ENCODE data around the gene TXNRD2.

TXNRD2 gene

DNA sequence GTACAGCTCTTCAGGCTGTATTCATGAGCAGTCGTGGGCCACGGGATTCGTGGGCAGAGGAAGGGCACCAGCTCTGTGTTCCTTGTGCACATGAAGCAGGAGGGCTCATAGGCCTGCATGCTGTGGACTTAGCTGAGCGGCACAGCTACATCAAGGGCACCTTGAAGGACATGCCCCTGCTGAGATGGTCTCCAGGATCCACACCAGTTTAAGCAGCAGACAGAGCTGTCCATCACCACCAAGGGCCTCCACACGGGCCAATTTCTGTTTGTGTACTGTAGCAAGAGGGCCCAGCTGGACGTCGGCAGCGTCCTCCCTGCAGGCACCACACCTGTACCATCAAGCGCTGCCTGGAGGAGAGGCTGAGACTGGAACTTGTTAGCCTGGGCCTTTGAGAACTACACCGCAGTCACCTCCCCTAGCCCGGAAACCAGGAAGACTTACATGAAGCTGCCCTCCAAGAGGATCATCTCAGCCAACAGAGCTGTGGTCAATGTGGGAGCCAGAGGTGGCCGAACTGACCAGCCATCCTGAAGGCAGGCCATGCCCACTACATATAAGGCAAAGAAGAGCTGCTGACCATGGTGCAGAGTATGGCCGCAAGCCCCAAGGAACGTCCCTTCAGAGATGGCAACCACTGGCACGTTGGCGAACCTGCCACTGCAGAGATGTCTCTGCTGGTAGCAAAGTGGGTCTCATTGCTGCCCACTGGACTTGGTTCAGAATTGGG lies 54.2 kb downstream of the TXNRD2 start:
- TF ChIP-seq CTCF (IDR thresholded peaks at IDR 0.05) = no peak

GRCh38 chr22:19886605-19887255 lies 54.9 kb downstream of the TXNRD2 start:
- no peak for TF ChIP-seq CTCF (IDR thresholded peaks at IDR 0.05)

DNA sequence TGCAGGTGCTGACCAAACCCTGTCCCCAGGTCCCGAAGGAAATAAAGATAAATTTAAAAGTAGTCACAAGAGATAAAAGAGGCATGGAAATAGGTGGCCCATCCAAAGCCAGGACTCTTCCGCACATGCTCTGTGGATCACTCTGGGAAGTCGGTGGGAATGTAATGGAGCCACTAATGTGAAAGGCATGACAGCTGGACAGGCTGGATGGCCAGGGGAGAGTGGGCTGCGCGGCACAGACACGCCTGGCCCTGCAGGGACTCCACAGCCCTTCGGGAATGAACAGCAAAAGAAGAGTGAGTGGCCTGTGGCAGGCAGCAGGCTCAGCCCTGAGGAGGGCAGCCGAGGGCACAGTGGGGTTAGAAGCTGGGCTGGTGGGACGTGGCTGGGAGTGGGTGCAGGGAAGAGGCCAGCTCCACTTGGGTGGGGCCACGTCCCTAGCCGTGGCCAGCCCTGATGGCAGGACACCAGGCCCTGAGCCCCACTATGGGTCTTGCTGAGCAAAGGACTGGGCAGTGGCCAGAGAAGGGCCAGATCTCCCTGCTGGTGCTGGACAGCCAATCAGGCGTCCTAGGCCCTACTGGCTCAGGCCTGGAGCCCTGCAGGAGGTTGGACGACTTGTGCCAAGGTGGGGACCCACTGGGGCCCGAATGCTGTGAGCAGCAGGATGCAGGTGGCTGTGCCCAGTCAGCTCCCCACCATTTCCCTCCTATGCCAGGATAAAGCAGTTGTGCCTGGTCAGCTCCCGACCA lies 55.6 kb downstream of the TXNRD2 start:
- no peak for TF ChIP-seq CTCF (IDR thresholded peaks at IDR 0.05)

- no peak for TF ChIP-seq CTCF (IDR thresholded peaks at IDR 0.05)
Measured at GRCh38 chr22:19884954-19885751, 56.5 kb downstream of the TXNRD2 start.

DNA sequence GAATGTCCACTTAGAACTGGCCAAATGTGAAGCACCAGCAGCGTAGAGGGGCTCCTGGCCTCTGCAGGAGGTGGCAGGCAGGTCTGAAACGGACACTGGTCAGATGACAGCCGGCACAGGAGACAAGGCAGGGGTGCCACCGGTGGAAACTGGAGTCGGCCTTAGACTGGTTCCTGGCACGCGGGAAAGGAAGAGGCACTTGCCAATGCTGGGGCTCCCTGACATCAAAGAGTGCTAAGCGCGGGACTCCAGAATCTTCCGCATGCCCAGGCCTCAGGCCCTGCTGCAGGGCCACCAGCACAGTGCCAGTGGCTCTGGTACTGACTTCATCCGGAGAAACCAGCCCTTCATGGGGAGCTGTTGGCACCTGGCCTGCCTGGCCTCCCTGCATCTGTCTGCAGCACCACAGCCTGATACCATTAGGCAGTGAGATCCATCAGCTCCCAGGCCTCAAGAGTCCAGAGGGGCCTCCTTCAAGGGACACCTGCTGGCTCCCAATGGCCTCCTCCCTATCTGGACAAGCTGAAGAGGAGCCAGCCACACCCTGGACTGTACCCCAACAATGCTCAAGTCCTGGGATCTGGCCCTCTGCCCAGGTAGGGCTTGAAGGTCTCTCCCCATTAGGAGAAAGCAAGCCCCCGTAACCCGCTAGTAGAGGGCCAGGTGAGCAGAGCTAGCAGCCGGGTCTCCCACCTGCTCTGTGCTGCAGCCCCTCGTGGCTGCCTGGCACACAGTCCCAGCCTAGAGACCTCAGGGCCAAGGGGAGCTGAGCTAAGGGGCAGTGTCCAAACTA lies 57.3 kb downstream of the TXNRD2 start:
- no peak for TF ChIP-seq CTCF (IDR thresholded peaks at IDR 0.05)

DNA sequence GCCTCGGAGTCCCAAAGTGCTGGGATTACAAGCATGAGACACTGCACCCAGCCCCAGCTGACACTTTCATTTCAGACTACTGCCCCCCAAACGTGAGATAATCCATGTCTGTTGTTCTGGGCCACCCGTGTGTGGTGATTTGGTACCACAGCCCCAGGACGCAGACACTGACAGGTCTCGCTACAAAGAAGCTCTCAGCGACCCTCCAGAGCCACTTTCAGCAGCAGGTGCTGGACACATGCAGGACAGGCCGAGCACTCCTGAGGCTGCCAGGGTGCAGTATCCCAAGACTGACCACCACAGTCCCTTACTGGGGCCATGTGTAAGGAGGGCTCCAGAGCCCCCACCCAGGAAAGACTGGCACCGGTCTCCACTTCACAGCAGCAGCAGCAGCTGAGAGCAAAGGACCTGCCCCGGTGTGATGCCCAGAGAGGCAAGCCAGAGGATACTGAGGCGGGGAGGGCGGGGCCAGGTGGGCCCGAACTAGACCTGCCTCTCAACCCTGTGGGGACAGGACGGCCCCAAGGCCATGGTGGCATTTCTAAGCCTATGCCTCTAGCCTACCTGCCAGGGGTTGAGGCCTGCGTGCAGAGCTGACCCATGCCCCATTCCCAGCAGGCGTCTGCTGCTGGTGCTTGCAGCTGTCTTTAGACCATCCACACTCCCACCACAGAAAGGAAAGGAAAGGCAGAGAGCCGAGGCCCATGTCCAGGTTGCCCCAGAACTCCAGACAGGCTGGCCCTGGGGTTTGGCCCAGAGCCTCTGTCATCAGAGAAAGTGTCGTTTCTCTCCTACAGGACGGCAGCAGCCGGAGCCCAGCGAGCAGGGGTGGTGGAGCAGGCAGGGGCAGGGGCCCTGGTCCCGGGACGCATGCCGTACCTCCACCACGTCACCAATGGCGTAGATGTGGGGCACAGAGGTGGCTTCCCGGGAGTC lies 58.9 kb downstream of the TXNRD2 start:
- TF ChIP-seq CTCF (IDR thresholded peaks at IDR 0.05) = no peak
